ENCODE data around the gene OMP. TPM values are rescaled to one million over a fixed set of nuclear protein-coding genes. Genes with fewer than 3 reads are reported as not detected.
A peak's percentile ranks its signal among the peaks of the same experiment; 100 is the strongest.

The OMP gene
- total and polyA plus RNA-seq, 8 donors, result 0.61 to 0.78 (median 0.69) TPM; not detected in 5

DNA sequence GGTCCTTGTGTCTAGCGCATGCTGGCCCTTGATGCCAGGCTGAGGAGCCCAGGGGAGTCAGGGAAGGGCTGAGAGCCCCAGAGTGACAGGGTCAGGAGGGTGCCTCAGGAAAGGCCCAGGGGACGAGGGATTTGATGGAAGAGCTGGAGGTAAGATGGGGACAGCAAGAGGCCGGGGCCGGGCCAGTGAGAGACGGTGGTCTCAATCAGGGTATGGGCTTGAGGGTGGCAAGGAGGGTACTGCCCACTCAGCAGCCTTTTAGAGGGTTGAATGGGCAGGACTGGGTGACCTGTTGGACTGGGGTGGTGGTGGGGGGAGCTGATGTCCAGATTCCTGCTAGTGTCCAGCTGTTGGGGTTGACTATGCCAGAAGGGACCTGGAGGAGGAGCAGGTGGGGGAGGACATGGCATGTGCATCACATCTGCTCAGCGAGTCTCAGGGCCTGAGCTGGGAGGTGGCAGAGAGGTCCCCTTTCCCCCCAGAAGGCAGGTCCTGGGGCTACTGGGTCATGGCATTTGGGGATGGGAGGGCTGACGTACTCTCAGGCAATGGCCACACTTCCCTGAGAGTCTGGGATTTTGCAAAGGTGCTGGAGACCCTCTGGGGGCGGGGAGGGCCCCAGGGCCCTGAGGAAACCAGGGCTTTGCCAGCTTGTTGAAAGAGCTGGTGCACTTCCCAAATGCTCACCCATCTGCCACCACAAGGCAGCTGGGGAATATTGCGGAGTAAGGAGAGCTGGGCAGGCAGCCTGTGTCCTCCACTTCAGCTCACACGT is 43.8 kb downstream of the OMP start:
- DNase-seq (peak in 1 of 6 donors; percentile 30), ATAC-seq (no peak), FAIRE-seq (no peak)
- intact Hi-C loops (cut with DNase I), result no loop called here
- Histone ChIP-seq H3K4me1 (no peaks in the 10 kb centered on the region), H3K36me3 (no peaks in the 10 kb centered on the region), H3K9me3 (no peaks in the 10 kb centered on the region), H3K27me3 (no peaks in the 10 kb centered on the region), H3K4me3 (no peak overlapping the region), H3K27ac (no peak overlapping the region)
- TF ChIP-seq, protein P1, sequence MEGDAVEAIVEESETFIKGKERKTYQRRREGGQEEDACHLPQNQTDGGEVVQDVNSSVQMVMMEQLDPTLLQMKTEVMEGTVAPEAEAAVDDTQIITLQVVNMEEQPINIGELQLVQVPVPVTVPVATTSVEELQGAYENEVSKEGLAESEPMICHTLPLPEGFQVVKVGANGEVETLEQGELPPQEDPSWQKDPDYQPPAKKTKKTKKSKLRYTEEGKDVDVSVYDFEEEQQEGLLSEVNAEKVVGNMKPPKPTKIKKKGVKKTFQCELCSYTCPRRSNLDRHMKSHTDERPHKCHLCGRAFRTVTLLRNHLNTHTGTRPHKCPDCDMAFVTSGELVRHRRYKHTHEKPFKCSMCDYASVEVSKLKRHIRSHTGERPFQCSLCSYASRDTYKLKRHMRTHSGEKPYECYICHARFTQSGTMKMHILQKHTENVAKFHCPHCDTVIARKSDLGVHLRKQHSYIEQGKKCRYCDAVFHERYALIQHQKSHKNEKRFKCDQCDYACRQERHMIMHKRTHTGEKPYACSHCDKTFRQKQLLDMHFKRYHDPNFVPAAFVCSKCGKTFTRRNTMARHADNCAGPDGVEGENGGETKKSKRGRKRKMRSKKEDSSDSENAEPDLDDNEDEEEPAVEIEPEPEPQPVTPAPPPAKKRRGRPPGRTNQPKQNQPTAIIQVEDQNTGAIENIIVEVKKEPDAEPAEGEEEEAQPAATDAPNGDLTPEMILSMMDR (IDR thresholded peaks at IDR 0.05), result no peak
- WGBS, 2 donors, result 89 to 91% methylated on average over 10 of the region's 10 CpGs

DNA sequence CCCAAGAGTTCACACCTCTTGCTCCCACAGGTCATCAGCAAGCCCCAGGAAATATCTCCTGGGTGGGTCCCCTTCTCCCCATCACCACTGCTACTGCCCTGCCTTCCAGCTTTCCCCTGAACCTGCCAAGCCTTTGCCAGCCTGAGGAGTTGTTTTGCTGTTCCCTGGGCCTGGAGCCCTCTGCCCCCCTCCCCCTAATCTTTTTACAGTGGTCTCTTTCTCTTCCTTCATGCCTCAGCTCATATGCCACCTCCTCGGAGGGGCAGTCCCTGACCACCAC is 44.3 kb downstream of the OMP start:
- intact Hi-C loops (cut with DNase I), result no loop called here
- Histone ChIP-seq H3K4me3 (no peak overlapping the region), H3K4me1 (no peaks in the 10 kb centered on the region), H3K9me3 (no peaks in the 10 kb centered on the region), H3K27me3 (no peaks in the 10 kb centered on the region), H3K36me3 (no peaks in the 10 kb centered on the region), H3K27ac (no peak overlapping the region)
- DNase-seq, result no peak
- TF ChIP-seq, protein P1 (IDR thresholded peaks at IDR 0.05), result no peak
- no peak for ATAC-seq
- 90 to 91% methylated on average over 1 of the region's 1 CpG for WGBS, 2 donors
- FAIRE-seq, result no peak

DNA sequence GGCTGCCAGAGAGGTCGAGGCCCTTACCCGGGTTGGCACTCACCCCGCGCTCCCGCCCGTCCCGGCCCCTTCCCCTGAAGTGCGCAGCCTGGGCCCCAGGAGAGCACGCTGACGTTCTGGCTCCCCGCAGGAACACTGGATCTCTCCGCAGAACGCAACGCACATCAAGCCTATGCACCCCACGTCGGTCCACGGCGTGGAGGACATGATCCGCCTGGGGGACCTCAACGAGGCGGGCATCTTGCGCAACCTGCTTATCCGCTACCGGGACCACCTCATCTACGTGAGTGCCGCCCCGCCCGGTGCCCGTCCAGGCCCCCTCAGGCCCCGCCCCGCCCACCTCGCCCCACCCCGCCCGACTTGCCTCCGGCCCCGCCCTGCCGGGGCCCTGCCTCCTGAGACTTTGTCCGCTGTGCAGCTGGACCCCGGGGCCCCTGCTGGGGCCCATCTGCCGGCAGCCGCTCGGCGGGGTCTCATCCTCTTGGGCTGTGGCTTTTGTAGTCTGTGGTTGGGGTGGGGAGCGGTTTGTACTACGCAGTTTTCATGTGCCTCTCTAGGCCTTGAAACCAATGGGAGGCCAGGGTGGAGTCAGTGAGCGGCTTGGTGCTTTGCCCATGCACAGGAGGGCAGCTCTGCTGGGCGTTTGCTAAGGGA is 45.2 kb downstream of the OMP start:
- WGBS, 2 donors, result 26 to 43% methylated on average over 38 to 47 of the region's 47 CpGs
- ATAC-seq (peak; percentile 36 to 80 (median 67)), FAIRE-seq (no peak), DNase-seq (peak in 1 of 6 donors; percentile 60)
- Histone ChIP-seq H3K27ac (no peak overlapping the region), H3K4me1 (no peaks in the 10 kb centered on the region), H3K4me3 (peak overlapping the region in 2 of 4 donors; percentile 14 to 25), H3K27me3 (no peaks in the 10 kb centered on the region), H3K9me3 (no peaks in the 10 kb centered on the region), H3K36me3 (no peaks in the 10 kb centered on the region)
- intact Hi-C loops (cut with DNase I), result no loop called here
- TF ChIP-seq, protein P1 (IDR thresholded peaks at IDR 0.05), result no peak

DNA sequence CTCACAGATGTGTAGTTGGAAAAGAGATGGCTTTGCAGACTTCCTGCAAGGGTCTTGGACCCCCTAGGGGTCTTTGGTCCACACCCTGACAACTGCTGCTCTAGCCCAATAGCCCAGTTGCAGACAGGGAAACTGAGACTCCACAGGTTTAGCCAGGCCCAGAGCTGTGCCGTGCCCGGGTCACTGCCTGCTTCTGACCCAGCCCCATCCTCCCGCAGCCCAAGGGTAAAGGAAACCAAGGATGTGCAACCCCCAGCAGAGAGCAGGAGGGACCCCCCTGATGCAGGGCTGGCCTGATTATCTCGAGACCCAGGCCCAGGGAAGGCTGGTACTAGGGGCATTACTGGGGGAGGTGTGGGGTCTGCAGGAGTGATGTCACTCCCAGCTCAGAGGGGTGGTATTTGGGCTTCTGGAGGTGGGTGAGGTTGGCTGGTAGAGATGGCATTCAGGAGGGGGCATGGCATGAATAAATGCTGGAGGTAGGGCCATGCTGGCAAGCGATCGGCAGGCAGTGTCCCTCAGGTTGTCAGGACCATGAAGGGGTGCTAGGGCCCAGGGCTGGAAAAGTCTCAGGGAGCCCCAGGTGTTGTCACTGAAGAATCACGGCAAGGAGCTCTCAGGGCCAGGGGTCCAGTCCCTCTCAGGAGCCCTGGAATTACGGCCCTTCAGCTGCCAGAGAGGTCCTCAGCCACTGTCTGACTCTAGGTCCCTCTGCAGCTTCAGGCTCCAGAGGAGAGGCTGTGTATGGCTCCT is 46.5 kb downstream of the OMP start:
- WGBS, 2 donors, result 89 to 93% methylated on average over 8 of the region's 8 CpGs
- TF ChIP-seq, protein P1 (IDR thresholded peaks at IDR 0.05), result no peak
- Histone ChIP-seq H3K27me3 (no peaks in the 10 kb centered on the region), H3K27ac (no peak overlapping the region), H3K36me3 (no peaks in the 10 kb centered on the region), H3K4me3 (no peak overlapping the region), H3K4me1 (no peaks in the 10 kb centered on the region), H3K9me3 (no peaks in the 10 kb centered on the region)
- intact Hi-C loops (cut with DNase I), result no loop called here
- FAIRE-seq (no peak), DNase-seq (peak in 1 of 6 donors; percentile 38), ATAC-seq (no peak)
